LNCaP clone FGC (cell line): Measurements from ENCODE around the gene TP63.

Experiments
- DNase-seq: peaks from one replicate; pipeline ENCODE4 v3.0.0-alpha.2; 2011; ENCODE audit warnings: low read depth
- H3K4me3 ChIP-seq: 2 replicates; pipeline ENCODE4 v1.5.1; 2011; ENCODE audit warnings: mild to moderate bottlenecking, low read depth, low read length, control low read depth
- TF ChIP-seq, protein P1 (sequence below): IDR thresholded peaks from 2 replicates; pipeline ENCODE4 v1.5.1; 2012; ENCODE audit warnings: mild to moderate bottlenecking; ENCODE audit not compliant: control insufficient read depth, insufficient read depth; ENCODE audit errors: extremely low read depth

TP63 gene

DNA sequence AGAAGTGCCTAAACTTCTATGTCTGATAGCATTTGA lies at the start of gene TP63:
Gene TP63 (plus strand): TSS at position 17 of the 36 bp plus-strand sequence. CDS start 127 bp downstream, outside the sequence.
- TF ChIP-seq, protein P1, sequence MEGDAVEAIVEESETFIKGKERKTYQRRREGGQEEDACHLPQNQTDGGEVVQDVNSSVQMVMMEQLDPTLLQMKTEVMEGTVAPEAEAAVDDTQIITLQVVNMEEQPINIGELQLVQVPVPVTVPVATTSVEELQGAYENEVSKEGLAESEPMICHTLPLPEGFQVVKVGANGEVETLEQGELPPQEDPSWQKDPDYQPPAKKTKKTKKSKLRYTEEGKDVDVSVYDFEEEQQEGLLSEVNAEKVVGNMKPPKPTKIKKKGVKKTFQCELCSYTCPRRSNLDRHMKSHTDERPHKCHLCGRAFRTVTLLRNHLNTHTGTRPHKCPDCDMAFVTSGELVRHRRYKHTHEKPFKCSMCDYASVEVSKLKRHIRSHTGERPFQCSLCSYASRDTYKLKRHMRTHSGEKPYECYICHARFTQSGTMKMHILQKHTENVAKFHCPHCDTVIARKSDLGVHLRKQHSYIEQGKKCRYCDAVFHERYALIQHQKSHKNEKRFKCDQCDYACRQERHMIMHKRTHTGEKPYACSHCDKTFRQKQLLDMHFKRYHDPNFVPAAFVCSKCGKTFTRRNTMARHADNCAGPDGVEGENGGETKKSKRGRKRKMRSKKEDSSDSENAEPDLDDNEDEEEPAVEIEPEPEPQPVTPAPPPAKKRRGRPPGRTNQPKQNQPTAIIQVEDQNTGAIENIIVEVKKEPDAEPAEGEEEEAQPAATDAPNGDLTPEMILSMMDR: no peak
- DNase-seq: no peak
- H3K4me3 ChIP-seq: no peak within 1 kb of the TSS

DNA sequence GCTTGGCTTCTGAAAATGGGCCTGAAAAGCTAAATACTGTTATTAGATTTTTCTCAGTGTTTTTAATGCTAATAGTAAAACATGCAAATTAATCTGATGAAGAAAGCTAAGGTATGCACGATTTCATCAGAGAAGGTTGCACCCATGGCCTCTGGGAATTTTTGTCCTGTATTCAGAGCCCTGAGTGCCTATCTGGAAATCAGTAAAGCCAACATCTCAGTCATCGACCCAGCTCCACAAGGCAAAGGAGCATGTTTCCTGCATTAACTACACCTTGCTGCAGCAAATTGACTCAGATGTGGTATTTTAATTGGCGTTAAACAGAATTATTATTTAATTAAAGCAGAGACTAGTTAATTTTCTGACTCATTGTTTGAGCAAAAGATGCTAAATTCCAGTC lies 49.0 kb upstream of the TP63 start:
- TF ChIP-seq, protein P1: no peak
- DNase-seq: no peak

DNA sequence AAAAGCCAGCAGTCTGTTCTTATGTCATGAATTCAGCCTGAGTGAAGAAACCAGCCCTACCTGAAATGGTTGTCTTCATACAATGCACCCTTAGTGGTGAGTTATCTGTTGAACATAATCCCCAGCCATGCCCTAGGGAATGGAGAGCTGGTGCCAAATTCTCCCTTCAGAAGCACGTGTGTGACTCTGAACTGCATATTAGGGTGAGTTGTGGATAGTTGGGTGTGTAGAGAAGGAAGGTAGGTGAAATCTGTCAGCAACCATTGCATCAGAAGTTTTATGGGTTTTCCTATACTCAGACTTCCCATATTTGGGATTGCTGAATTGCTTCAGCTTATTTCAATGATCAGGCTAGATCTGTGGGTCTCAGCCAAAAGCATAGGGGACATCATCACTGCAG lies 46.5 kb upstream of the TP63 start:
- TF ChIP-seq, protein P1: no peak
- no peak overlapping the region for H3K4me3 ChIP-seq
- no peak for DNase-seq

More for the DNA sequence above, 49.0 kb upstream of the TP63 start:
- no peak overlapping the region for H3K4me3 ChIP-seq

DNA sequence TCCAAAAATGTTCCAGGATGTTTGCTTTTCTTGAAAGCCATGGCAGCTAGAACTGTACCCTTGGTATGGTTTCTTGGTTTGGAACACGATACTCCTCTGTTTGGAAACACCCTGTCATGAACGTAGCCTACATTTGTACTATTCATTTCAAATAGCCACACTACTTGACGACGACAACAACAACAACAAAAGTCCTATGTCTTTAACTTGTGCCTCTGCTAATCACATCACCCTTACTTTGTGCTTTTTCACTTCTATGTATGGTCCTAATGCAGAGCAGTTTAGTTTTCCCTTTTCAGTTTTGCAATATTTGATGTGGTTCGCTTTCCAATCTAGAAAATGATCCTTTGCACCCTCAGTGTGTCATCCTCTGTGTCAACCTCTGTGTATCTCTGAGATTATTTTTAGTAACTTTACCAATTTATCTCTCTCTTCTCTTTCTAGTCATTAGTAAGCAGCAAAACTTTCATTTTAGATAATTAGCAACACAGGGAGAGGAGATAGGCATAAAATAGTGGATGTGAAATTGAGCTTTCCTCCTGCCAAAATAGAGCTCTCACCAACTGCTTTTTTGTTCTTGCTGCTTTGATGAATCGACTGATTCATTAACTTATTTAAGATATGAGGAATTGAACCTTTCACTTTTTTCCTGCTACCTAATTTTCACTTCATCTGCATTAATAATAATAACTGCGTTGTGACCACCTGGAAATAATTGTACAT lies 44.1 kb upstream of the TP63 start:
- TF ChIP-seq, protein P1: no peak
- H3K4me3 ChIP-seq: no peak overlapping the region
- peak; percentile 76 for DNase-seq

DNA sequence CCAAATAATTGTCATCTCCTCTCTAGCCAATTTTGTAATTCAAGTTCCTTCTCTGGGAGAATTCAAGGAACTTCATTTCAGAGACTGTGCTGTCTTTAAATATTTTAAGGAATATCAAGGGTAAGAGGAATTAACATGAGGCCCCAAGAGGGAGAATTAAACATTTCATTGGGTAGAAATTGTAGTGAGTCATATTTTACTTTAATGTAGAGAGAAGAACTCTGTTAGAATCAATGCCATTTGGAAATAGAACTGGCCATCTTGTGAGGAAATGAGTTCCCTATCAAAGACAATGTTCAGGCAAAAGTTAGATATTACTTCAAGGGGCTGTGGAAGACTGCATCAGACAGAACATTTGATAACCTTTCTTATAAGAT lies 43.5 kb upstream of the TP63 start:
- no peak overlapping the region for H3K4me3 ChIP-seq
- TF ChIP-seq, protein P1: no peak
- no peak for DNase-seq

DNA sequence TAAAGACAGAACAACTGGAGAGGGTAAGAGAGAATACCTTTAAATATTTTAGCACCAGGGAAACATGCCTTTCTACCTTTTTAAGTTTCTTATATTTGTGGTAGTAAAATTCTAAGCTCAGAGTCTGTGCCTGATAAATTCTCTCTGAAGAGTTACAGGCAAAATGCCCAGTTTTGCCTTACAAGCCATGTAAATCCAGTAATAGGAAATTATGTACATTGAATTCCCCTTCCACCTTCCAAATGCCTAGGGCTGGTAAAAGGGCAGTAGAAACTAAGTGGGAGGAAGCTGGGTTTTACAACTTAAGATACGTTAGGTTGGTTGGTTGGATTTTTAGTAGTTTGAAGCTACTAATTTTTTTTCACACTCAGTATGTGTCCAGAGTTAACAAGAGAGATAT lies 43.1 kb upstream of the TP63 start:
- TF ChIP-seq, protein P1: no peak
- H3K4me3 ChIP-seq: no peak overlapping the region
- peak; percentile 52 for DNase-seq

DNA sequence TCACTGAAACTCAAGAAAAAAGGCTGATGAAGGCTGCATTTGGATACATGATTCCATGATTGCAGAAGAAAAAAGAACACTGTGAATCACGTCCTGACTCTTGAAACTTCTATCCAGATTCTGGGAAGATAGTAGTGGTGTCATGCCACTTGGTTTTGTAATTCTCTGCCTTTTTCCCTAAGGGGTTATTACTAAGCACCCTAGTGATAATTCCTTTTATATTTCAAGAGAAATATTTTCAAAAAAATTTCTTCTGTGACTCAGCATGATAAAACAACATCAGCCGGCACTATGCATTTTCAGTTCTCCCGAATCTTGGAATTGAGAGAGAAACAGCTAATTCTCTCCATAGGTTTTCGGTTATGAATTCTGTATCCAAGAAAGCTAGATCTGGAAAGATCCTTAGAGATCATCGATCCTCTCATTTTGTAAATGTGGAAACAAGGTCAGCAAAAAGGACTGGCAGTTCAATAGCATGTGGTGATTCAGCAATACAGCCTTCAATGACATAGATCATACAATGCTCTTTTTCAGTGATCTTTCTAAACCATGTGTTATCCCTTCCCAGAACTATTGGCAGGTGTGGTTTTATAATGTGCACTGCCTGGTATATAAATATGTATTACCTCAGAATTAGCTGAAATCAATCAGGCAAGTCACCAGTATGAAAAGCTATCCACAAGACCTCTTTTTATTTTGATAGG lies 42.6 kb upstream of the TP63 start:
- H3K4me3 ChIP-seq: no peak overlapping the region
- TF ChIP-seq, protein P1: no peak
- no peak for DNase-seq
